HCT116 (cell line): ENCODE results near the gene CENPM.

ENCODE experiments used
- ATF3 ChIP-seq: IDR thresholded peaks from 2 replicates; pipeline ENCODE4 v1.6.1; 2012
- CTCF ChIP-seq, 3 experiments: fragments of 200-600 bp in 1 of 3; sonication (generic) in 1 of 3; IDR thresholded peaks in 2 of 3; conservative IDR thresholded peaks in 1 of 3; 2 replicates each; pipeline ENCODE4 v1.5.1; 2012 to 2017; ENCODE audit warnings: low read depth in 2 of 3, low read length in 2 of 3, antibody characterized with exemption in 1 of 3, borderline replicate concordance in 1 of 3, control low read depth in 1 of 3, mild to moderate bottlenecking in 1 of 3, mixed read lengths in 1 of 3, mixed run types in 1 of 3, moderate library complexity in 1 of 3; ENCODE audit not compliant: insufficient read depth in 1 of 3
- EGR1 ChIP-seq: IDR thresholded peaks from 2 replicates; pipeline ENCODE4 v1.6.1; 2012; ENCODE audit warnings: low read depth
- EZH2 ChIP-seq: fragments of 200-600 bp; sonication (generic); IDR thresholded peaks from 2 replicates; pipeline ENCODE4 v1.6.1; 2017; ENCODE audit warnings: antibody characterized with exemption, mixed run types
- EZH2phosphoT487 ChIP-seq: fragments of 200-600 bp; IDR thresholded peaks from 2 replicates; pipeline ENCODE4 v1.6.1; 2018; ENCODE audit warnings: antibody characterized with exemption, borderline replicate concordance
- FOSL1 ChIP-seq: IDR thresholded peaks from 2 replicates; pipeline ENCODE4 v1.6.1; 2012; ENCODE audit warnings: low read depth
- JUND ChIP-seq: IDR thresholded peaks from 2 replicates; pipeline ENCODE4 v1.6.1; 2012
- POLR2A ChIP-seq: IDR thresholded peaks from 2 replicates; pipeline ENCODE4 v1.7.0; 2011; ENCODE audit warnings: borderline replicate concordance; ENCODE audit not compliant: insufficient read depth, insufficient read length; ENCODE audit errors: extremely low read depth
- POLR2AphosphoS5 ChIP-seq: IDR thresholded peaks from 2 replicates; pipeline ENCODE4 v1.6.1; 2011; ENCODE audit warnings: mild to moderate bottlenecking, low read depth, low read length, moderate library complexity
- SIN3A ChIP-seq: IDR thresholded peaks from 2 replicates; pipeline ENCODE4 v1.6.1; 2012; ENCODE audit warnings: low read depth
- SP1 ChIP-seq: IDR thresholded peaks from 2 replicates; pipeline ENCODE4 v1.6.1; 2012; ENCODE audit warnings: low read depth
- YY1 ChIP-seq: IDR thresholded peaks from 2 replicates; pipeline ENCODE4 v1.6.1; 2011; ENCODE audit warnings: low read length, low read depth, moderate library complexity, mild to moderate bottlenecking; ENCODE audit not compliant: insufficient replicate concordance; ENCODE audit errors: extremely low read depth
- ZFX ChIP-seq: fragments of 450-650 bp; IDR thresholded peaks from 2 replicates; pipeline ENCODE4 v1.6.1; 2017
- TF ChIP-seq, protein P1 (sequence below): IDR thresholded peaks from 2 replicates; pipeline ENCODE4 v1.6.1; 2011; ENCODE audit warnings: mild to moderate bottlenecking, low read length, moderate library complexity; ENCODE audit not compliant: insufficient replicate concordance; ENCODE audit errors: extremely low read depth

- TF ChIP-seq CTCF (IDR thresholded peaks at IDR 0.05 in 2 of 3, conservative IDR thresholded peaks at IDR 0.05 in 1 of 3; ENCODE audit: borderline replicate concordance in 1 of 3, insufficient read depth in 1 of 3, low read depth in 2 of 3, low read length in 2 of 3) (no peak), POLR2A (no peak), FOSL1 (no peak), YY1 (no peak), JUND (no peak), SIN3A (no peak), EZH2phosphoT487 (no peak), SP1 (no peak), ZFX (no peak), EZH2 (no peak), EGR1 (no peak), ATF3 (no peak), POLR2AphosphoS5 (no peak)
- TF ChIP-seq, protein P1, sequence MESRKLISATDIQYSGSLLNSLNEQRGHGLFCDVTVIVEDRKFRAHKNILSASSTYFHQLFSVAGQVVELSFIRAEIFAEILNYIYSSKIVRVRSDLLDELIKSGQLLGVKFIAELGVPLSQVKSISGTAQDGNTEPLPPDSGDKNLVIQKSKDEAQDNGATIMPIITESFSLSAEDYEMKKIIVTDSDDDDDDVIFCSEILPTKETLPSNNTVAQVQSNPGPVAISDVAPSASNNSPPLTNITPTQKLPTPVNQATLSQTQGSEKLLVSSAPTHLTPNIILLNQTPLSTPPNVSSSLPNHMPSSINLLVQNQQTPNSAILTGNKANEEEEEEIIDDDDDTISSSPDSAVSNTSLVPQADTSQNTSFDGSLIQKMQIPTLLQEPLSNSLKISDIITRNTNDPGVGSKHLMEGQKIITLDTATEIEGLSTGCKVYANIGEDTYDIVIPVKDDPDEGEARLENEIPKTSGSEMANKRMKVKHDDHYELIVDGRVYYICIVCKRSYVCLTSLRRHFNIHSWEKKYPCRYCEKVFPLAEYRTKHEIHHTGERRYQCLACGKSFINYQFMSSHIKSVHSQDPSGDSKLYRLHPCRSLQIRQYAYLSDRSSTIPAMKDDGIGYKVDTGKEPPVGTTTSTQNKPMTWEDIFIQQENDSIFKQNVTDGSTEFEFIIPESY, result no peak
These were observed 34.5 kb downstream of the CENPM start for GRCh38 chr22:41912338-41913039.
